Uterus (tissue), 4 donors: Measurements from ENCODE around the gene ZNF22. TPM values are rescaled to one million over a fixed set of nuclear protein-coding genes. Genes with fewer than 3 reads are reported as not detected.

Experiments used
- DNase-seq, 2 donors: peaks; one replicate each; pipeline ENCODE4 v3.0.0-alpha.2; 2019 to 2020
- H3K27ac ChIP-seq, 2 donors: fragments of 200-600 bp; sonication (generic); 1 replicate in 1 of 2; 2 replicates in 1 of 2; pipeline ENCODE4 v1.5.1; 2016 to 2018
- H3K27me3 ChIP-seq, 2 donors: fragments of 200-600 bp; sonication (generic); one replicate each; pipeline ENCODE4 v1.5.1; 2018 to 2019; ENCODE audit warnings: control low read depth in 1 of 2
- H3K36me3 ChIP-seq, 2 donors: fragments of 200-600 bp; sonication (generic); one replicate each; pipeline ENCODE4 v1.5.1; 2019; ENCODE audit warnings: control low read depth in 1 of 2
- H3K4me1 ChIP-seq, 2 donors: fragments of 200-600 bp; sonication (generic); one replicate each; pipeline ENCODE4 v1.5.1; 2018 to 2019; ENCODE audit warnings: control low read depth in 1 of 2
- H3K4me3 ChIP-seq, 2 donors: fragments of 200-600 bp; sonication (generic); 1 replicate in 1 of 2; 2 replicates in 1 of 2; pipeline ENCODE4 v1.5.1; 2018 to 2019; ENCODE audit warnings: mild to moderate bottlenecking in 1 of 2
- H3K9me3 ChIP-seq, 2 donors: fragments of 200-600 bp; sonication (generic); one replicate each; pipeline ENCODE4 v1.5.1; 2019; ENCODE audit warnings: control low read depth in 1 of 2
- CTCF ChIP-seq, 4 experiments: fragments of 200-600 bp in 2 of 4; fragments of 450-650 bp in 2 of 4; sonication (generic) in 2 of 4; IDR thresholded peaks; one replicate each; pipeline ENCODE4 v1.5.1; 2016 to 2019; ENCODE audit warnings: antibody characterized with exemption in 4 of 4, mild to moderate bottlenecking in 2 of 4, moderate library complexity in 1 of 4
- POLR2A ChIP-seq, 2 donors: fragments of 450-650 bp; IDR thresholded peaks; one replicate each; pipeline ENCODE4 v1.6.1; 2016; ENCODE audit warnings: antibody characterized with exemption in 2 of 2, mild to moderate bottlenecking in 1 of 2, moderate library complexity in 1 of 2
- intact Hi-C: fragments of 100-400 bp; cut with DNase I; formaldehyde crosslinking; loops from one replicate; pipeline ENCODE4 v1.15.1; 2023; ENCODE audit warnings: low total_unique reads
- total RNA-seq, 4 donors: library from RNA; depleted of rRNA in 3 of 4; stranded (reverse); fragments of >200 nt in 3 of 4; gene quantifications; one replicate each; pipeline versions ENCODE4 v1.1.0 to v1.2.4, GENCODE V29; 2014 to 2023
- donor health status: DM: yes; HTN: yes; CAD: no.

The ZNF22 gene
- total RNA-seq, 4 donors from 2014 or later: 20.7 to 78.1 (median 34.6) TPM

- H3K4me3 ChIP-seq: no peak overlapping the region
- H3K27ac ChIP-seq: no peak overlapping the region
Observed at GRCh38 chr10:44961931-44962750, 38.6 kb upstream of the ZNF22 start.

GRCh38 chr10:44962870-44963738, 37.6 kb upstream of the ZNF22 start:
- H3K27me3 ChIP-seq: no peaks in the 10 kb centered on the region
- peaks cover 0 to 8% of the 10 kb centered on the region in 2 donors for H3K4me1 ChIP-seq
- H3K9me3 ChIP-seq: no peaks in the 10 kb centered on the region
- no peak overlapping the region for H3K4me3 ChIP-seq
- intact Hi-C loops: no loop called here
- TF ChIP-seq CTCF (IDR thresholded peaks at IDR 0.05) (no peak), POLR2A (IDR thresholded peaks at IDR 0.05) (no peak)
- no peaks in the 10 kb centered on the region for H3K36me3 ChIP-seq
- no peak for DNase-seq
- H3K27ac ChIP-seq: peak overlapping the region in 1 of 2 donors; percentile 37

More at GRCh38 chr10:44961931-44962750, 38.6 kb upstream of the ZNF22 start:
- intact Hi-C loops: no loop called here
- no peaks in the 10 kb centered on the region for H3K36me3 ChIP-seq
- no peak for DNase-seq
- H3K4me1 ChIP-seq: peaks cover 0 to 8% of the 10 kb centered on the region in 2 donors
- no peaks in the 10 kb centered on the region for H3K9me3 ChIP-seq
- TF ChIP-seq CTCF (IDR thresholded peaks at IDR 0.05): no peak
- TF ChIP-seq POLR2A (IDR thresholded peaks at IDR 0.05): no peak
- H3K27me3 ChIP-seq: no peaks in the 10 kb centered on the region

- Histone ChIP-seq H3K4me3 (no peak overlapping the region), H3K27ac (peak overlapping the region in 1 of 2 donors; percentile 37), H3K4me1 (peaks cover 0 to 8% of the 10 kb centered on the region in 2 donors), H3K36me3 (no peaks in the 10 kb centered on the region), H3K27me3 (no peaks in the 10 kb centered on the region), H3K9me3 (no peaks in the 10 kb centered on the region)
- intact Hi-C loops: no loop called here
- peak in 1 of 2 donors; percentile 28 for DNase-seq
- TF ChIP-seq POLR2A (IDR thresholded peaks at IDR 0.05): no peak
- peak in 1 of 4 experiments; percentile 7 for TF ChIP-seq CTCF (IDR thresholded peaks at IDR 0.05)
Observed at GRCh38 chr10:44963772-44964633, 36.7 kb upstream of the ZNF22 start.

- intact Hi-C loops: no loop called here
- no peak overlapping the region for H3K27ac ChIP-seq
- TF ChIP-seq POLR2A (IDR thresholded peaks at IDR 0.05) (no peak), CTCF (IDR thresholded peaks at IDR 0.05) (no peak)
- no peak for DNase-seq
- no peaks in the 10 kb centered on the region for H3K9me3 ChIP-seq
- no peak overlapping the region for H3K4me3 ChIP-seq
- no peaks in the 10 kb centered on the region for H3K27me3 ChIP-seq
- peaks cover 0 to 5% of the 10 kb centered on the region in 2 donors for H3K4me1 ChIP-seq
- H3K36me3 ChIP-seq: no peaks in the 10 kb centered on the region
Observed at GRCh38 chr10:44965104-44965503, 35.6 kb upstream of the ZNF22 start.
